ENCODE results near the gene CCDC88B. TPM values are rescaled to one million over a fixed set of nuclear protein-coding genes. Genes with fewer than 3 reads are reported as not detected.

Gene CCDC88B
- total and polyA plus RNA-seq, 2 of the 8 experiments (the other 6 are each of a cell fraction or from before 2014, with no cell fraction given) = 5.9 to 12.5 TPM

GRCh38 chr11:64338716-64339115, 1.3 kb upstream of the CCDC88B start:
- Histone ChIP-seq H4K91ac (replicated peaks; ENCODE audit: insufficient read length, low read length) (no peak overlapping the region), H2BK20ac (ENCODE audit: low read length) (no peak overlapping the region), H2BK12ac (ENCODE audit: low read depth, low read length) (no peak overlapping the region), H4K8ac (ENCODE audit: extremely low read depth, insufficient read depth, low read length) (no peak overlapping the region), H4K20me1 (replicated peaks in 1 of 2; ENCODE audit: control insufficient read depth in 1 of 2, insufficient read depth in 2 of 2, low read length in 2 of 2) (no peaks in the 10 kb centered on the region), H3K14ac (ENCODE audit: insufficient read length) (no peak overlapping the region), H2AK5ac (ENCODE audit: low read depth, low read length) (no peak overlapping the region), H3K27me3 (replicated peaks in 1 of 4; ENCODE audit: control insufficient read depth in 3 of 4, extremely low read depth in 1 of 4, insufficient read depth in 3 of 4, low read length in 3 of 4) (peaks cover 0 to 2% (median 0%) of the 10 kb centered on the region in 4 experiments; a peak in 1 of 7 replicates), H3K4me2 (ENCODE audit: insufficient read depth in 1 of 2, low read depth in 2 of 2, low read length in 2 of 2) (no peak overlapping the region), H3K9ac (replicated peaks in 1 of 4; ENCODE audit: extremely low read depth in 1 of 4, low read depth in 3 of 4, low read length in 3 of 4) (no peak overlapping the region), H3K4me1 (replicated peaks in 1 of 4; ENCODE audit: control insufficient read depth in 3 of 4, insufficient read depth in 4 of 4, low read length in 3 of 4) (peaks cover 0 to 23% (median 17%) of the 10 kb centered on the region in 4 experiments; a peak in 6 of 7 replicates), H3K27ac (ENCODE audit: low read depth, low read length) (no peak overlapping the region), H3K18ac (ENCODE audit: extremely low read depth, low read length) (no peak overlapping the region), H2BK120ac (replicated peaks; ENCODE audit: low read depth, low read length) (no peak overlapping the region), H2BK15ac (ENCODE audit: low read length) (no peak overlapping the region), H3K23ac (ENCODE audit: insufficient read length) (no peak overlapping the region), H3K23me2 (ENCODE audit: low read depth, low read length) (peaks cover 11% of the 10 kb centered on the region; the same call in 1 of the 2 replicates), H3K56ac (replicated peaks; ENCODE audit: insufficient read length, low read depth, low read length) (no peak overlapping the region), H4K5ac (ENCODE audit: insufficient read length, low read depth, low read length) (no peak overlapping the region), H3K79me1 (ENCODE audit: low read depth, low read length) (no peaks in the 10 kb centered on the region), H2BK5ac (ENCODE audit: low read depth, low read length) (no peak overlapping the region), H3K4ac (replicated peaks; ENCODE audit: insufficient read length, low read depth, low read length) (no peak overlapping the region), H3K9me3 (ENCODE audit: insufficient read depth in 2 of 2, low read depth in 1 of 2, low read length in 1 of 2) (no peaks in the 10 kb centered on the region), H2AFZ (ENCODE audit: low read length) (no peak overlapping the region), H3K36me3 (ENCODE audit: control insufficient read depth in 2 of 4, insufficient read depth in 4 of 4, low read length in 3 of 4) (no peaks in the 10 kb centered on the region), H3K4me3 (ENCODE audit: extremely low read depth in 1 of 4, insufficient read depth in 2 of 4, low read depth in 3 of 4, low read length in 4 of 4) (no peak overlapping the region), H3K79me2 (ENCODE audit: control insufficient read depth in 1 of 2, insufficient read depth in 2 of 2, low read length in 2 of 2) (no peaks in the 10 kb centered on the region)
- 91% methylated on average over 5 of the region's 8 CpGs; no CpG with 5 or more reads in 1 of the 2 experiments for WGBS, 2 experiments (ENCODE audit: extremely low coverage in 1 of 2, insufficient coverage in 1 of 2, insufficient read length in 1 of 2, insufficient replicate concordance in 2 of 2, low coverage in 1 of 2, low lambda C conversion rate in 2 of 2, missing lambda C conversion rate in 1 of 2)
- ChIA-PET CTCF (ENCODE audit: partially characterized antibody) (interaction anchor here (0.6 to 37.6 kb wide), 7 partner anchors 12 to 312 kb away, joined by 3 to 614 read pairs (median 6); partner anchors contain the start of genes CATSPERZ, CCDC88B, ESRRA and FERMT3), POLR2A (ENCODE audit: partially characterized antibody) (interaction anchor here (2.3 kb wide), 1 partner anchor 21 kb away, joined by 12 read pairs; the partner anchor contains the start of genes PRDX5 and TRMT112)
- TF ChIP-seq SIN3A (conservative IDR thresholded peaks at IDR 0.05 in 1 of 2, IDR thresholded peaks at IDR 0.05 in 1 of 2; ENCODE audit: low read depth in 1 of 2, low read length in 2 of 2) (no peak), CBX5 (IDR thresholded peaks at IDR 0.05; ENCODE audit: low read depth, low read length) (no peak), EGR1 (IDR thresholded peaks at IDR 0.05; ENCODE audit: borderline replicate concordance, low read depth, low read length) (no peak), SAP30 (IDR thresholded peaks at IDR 0.05; ENCODE audit: insufficient read depth, insufficient replicate concordance, low read length) (no peak), TEAD4 (IDR thresholded peaks at IDR 0.05; ENCODE audit: low read depth, low read length) (no peak), MAX (IDR thresholded peaks at IDR 0.05) (no peak), ATF3 (IDR thresholded peaks at IDR 0.05; ENCODE audit: insufficient read depth, low read depth, low read length) (no peak), RBBP5 (IDR thresholded peaks at IDR 0.05; ENCODE audit: borderline replicate concordance, low read depth, low read length) (no peak)
- no peak for DNase-seq (ENCODE audit: low read depth in 1 of 2, low spot score in 2 of 2)
- no peak for FAIRE-seq

Measured in H1 (cell line).